HG03066 (cell line): Measurements from ENCODE around the gene AVPR1A.
A peak's percentile ranks its signal among the peaks of the same experiment; 100 is the strongest.
"Not testable (repeated sequence)": the region's sequence is repeated elsewhere in the genome, so short reads cannot be mapped to it uniquely, and the experiment has no call there.

Experiments
- ATAC-seq: cut with Tn5 transposase; IDR thresholded peaks from one replicate; pipeline ENCODE4 v1.9.1; 2021; ENCODE audit warnings: low read depth; ENCODE audit not compliant: unreplicated experiment

The AVPR1A gene

GRCh38 chr12:63150713-63151622, at the start of gene AVPR1A:
TSS of gene AVPR1A (minus strand) at chr12:63151201. CDS start at chr12:63150836, 365 bp downstream.
- ATAC-seq = no peak

GRCh38 chr12:63196168-63196567, 45.2 kb upstream of the AVPR1A start:
- no peak for ATAC-seq

GRCh38 chr12:63179224-63179623, 28.2 kb upstream of the AVPR1A start:
- ATAC-seq = no peak

- no peak for ATAC-seq
Observed at GRCh38 chr12:63170321-63170720, 19.3 kb upstream of the AVPR1A start.

- not testable (repeated sequence) for ATAC-seq
Observed at GRCh38 chr12:63167741-63168140, 16.7 kb upstream of the AVPR1A start.

- no peak for ATAC-seq
Observed at GRCh38 chr12:63164911-63165310, 13.9 kb upstream of the AVPR1A start.

- no peak for ATAC-seq
Observed at GRCh38 chr12:63163541-63163940, 12.5 kb upstream of the AVPR1A start.

GRCh38 chr12:63155375-63155774, 4.4 kb upstream of the AVPR1A start:
- no peak for ATAC-seq

- no peak for ATAC-seq
Observed at GRCh38 chr12:63154560-63154959, 3.6 kb upstream of the AVPR1A start.

GRCh38 chr12:63152321-63152700, 1.3 kb upstream of the AVPR1A start:
- no peak for ATAC-seq

- ATAC-seq = peak; percentile 73
Observed at GRCh38 chr12:63151623-63152320, 771 bp upstream of the AVPR1A start.

GRCh38 chr12:63149909-63150712, 890 bp downstream of the AVPR1A start:
- ATAC-seq = no peak

GRCh38 chr12:63144556-63144955, 6.4 kb downstream of the AVPR1A start:
- no peak for ATAC-seq

- ATAC-seq = no peak
Observed at GRCh38 chr12:63138488-63138887, 12.5 kb downstream of the AVPR1A start.

- ATAC-seq = no peak
Observed at GRCh38 chr12:63133981-63134380, 17.0 kb downstream of the AVPR1A start.

- no peak for ATAC-seq
Observed at GRCh38 chr12:63132201-63132600, 18.8 kb downstream of the AVPR1A start.

- no peak for ATAC-seq
Observed at GRCh38 chr12:63129927-63130326, 21.1 kb downstream of the AVPR1A start.

- no peak for ATAC-seq
Observed at GRCh38 chr12:63124778-63125177, 26.2 kb downstream of the AVPR1A start.

GRCh38 chr12:63103494-63104131, 47.4 kb downstream of the AVPR1A start:
- no peak for ATAC-seq

- no peak for ATAC-seq
Observed at GRCh38 chr12:63101920-63102319, 49.1 kb downstream of the AVPR1A start.
